ENCODE measurements around the gene DDX10. TPM values are rescaled to one million over a fixed set of nuclear protein-coding genes. Genes with fewer than 3 reads are reported as not detected.

The DDX10 gene
- total and polyA plus RNA-seq, 2 experiments from 2014 or later: 32.4 to 37.8 TPM

DNA sequence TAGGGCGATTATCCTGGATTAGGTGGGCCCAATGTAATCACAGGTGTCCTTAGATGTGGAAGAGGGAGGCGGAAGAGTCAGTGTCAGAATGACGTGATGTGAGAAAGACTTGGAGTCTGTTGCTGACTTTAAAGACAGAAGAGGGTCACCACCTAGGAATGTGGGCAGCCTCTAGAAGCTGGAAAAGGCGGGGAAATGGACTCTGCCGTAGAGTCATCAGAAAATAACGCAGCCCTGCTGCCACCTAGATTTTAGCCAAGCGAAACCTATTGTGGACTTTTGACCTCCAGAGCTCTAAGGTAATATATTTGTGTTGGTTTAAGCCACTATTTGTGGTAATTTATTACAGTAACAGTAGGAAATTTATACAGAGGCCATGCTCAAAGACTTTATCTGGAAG, 4.8 kb downstream of the DDX10 start:
- H3K4me2 ChIP-seq: no peak overlapping the region
- H4K20me1 ChIP-seq (replicated peaks; ENCODE audit: insufficient read depth): peaks cover 18% of the 10 kb centered on the region; the same call in 1 of the 2 replicates
- peaks cover 10% of the 10 kb centered on the region for H3K4me1 ChIP-seq (ENCODE audit: insufficient read depth)
- H3K27ac ChIP-seq (ENCODE audit: low read depth): no peak overlapping the region
- H3K27me3 ChIP-seq (ENCODE audit: insufficient read depth): no peaks in the 10 kb centered on the region
- ATAC-seq (no peak), DNase-seq (ENCODE audit: low spot score) (no peak)
- Mint-ChIP-seq H3K4me1 (peaks cover 27% of the 10 kb centered on the region), H3K36me3 (ENCODE audit: low read depth) (peaks cover 18% of the 10 kb centered on the region), H3K4me3 (no peak overlapping the region), H3K27ac (no peak overlapping the region), H3K9me3 (peaks cover 2% of the 10 kb centered on the region; the same call in 1 of the 3 replicates), H3K27me3 (ENCODE audit: insufficient read depth, low read depth, poor library complexity) (peaks cover 6% of the 10 kb centered on the region)
- H3K79me2 ChIP-seq (replicated peaks; ENCODE audit: insufficient read depth): peaks cover 85% of the 10 kb centered on the region
- no peaks in the 10 kb centered on the region for H3F3A ChIP-seq (replicated peaks; ENCODE audit: low read depth)
- peaks cover 4% of the 10 kb centered on the region; the same call in 1 of the 2 replicates for H3K9me2 ChIP-seq (ENCODE audit: insufficient read depth)
- H2AFZ ChIP-seq: no peak overlapping the region
- 0 out of 2 replicates have a peak, but pooled peaks cover 5% of the 10 kb centered on the region for H3K36me3 ChIP-seq (ENCODE audit: insufficient read depth)
- TF ChIP-seq, protein P1, sequence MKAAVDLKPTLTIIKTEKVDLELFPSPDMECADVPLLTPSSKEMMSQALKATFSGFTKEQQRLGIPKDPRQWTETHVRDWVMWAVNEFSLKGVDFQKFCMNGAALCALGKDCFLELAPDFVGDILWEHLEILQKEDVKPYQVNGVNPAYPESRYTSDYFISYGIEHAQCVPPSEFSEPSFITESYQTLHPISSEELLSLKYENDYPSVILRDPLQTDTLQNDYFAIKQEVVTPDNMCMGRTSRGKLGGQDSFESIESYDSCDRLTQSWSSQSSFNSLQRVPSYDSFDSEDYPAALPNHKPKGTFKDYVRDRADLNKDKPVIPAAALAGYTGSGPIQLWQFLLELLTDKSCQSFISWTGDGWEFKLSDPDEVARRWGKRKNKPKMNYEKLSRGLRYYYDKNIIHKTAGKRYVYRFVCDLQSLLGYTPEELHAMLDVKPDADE (IDR thresholded peaks at IDR 0.05): no peak
- TF ChIP-seq ZNF331 (CRISPR knock-in tag; IDR thresholded peaks at IDR 0.05; ENCODE audit: low read depth) (no peak), ZNF114 (CRISPR knock-in tag; IDR thresholded peaks at IDR 0.05) (no peak), POLR2AphosphoS5 (IDR thresholded peaks at IDR 0.05; ENCODE audit: low read depth) (no peak), JUNB (IDR thresholded peaks at IDR 0.05; ENCODE audit: unreplicated experiment) (no peak), EZH2 (IDR thresholded peaks at IDR 0.05; ENCODE audit: low read depth, unreplicated experiment) (no peak), EZH2phosphoT487 (IDR thresholded peaks at IDR 0.05; ENCODE audit: unreplicated experiment) (no peak), CREB1 (CRISPR knock-in tag; IDR thresholded peaks at IDR 0.05; ENCODE audit: low read depth) (no peak), NANOG (IDR thresholded peaks at IDR 0.05; ENCODE audit: borderline replicate concordance) (no peak), STAT1 (IDR thresholded peaks at IDR 0.05; ENCODE audit: unreplicated experiment) (no peak)
- TF ChIP-seq, protein P2, sequence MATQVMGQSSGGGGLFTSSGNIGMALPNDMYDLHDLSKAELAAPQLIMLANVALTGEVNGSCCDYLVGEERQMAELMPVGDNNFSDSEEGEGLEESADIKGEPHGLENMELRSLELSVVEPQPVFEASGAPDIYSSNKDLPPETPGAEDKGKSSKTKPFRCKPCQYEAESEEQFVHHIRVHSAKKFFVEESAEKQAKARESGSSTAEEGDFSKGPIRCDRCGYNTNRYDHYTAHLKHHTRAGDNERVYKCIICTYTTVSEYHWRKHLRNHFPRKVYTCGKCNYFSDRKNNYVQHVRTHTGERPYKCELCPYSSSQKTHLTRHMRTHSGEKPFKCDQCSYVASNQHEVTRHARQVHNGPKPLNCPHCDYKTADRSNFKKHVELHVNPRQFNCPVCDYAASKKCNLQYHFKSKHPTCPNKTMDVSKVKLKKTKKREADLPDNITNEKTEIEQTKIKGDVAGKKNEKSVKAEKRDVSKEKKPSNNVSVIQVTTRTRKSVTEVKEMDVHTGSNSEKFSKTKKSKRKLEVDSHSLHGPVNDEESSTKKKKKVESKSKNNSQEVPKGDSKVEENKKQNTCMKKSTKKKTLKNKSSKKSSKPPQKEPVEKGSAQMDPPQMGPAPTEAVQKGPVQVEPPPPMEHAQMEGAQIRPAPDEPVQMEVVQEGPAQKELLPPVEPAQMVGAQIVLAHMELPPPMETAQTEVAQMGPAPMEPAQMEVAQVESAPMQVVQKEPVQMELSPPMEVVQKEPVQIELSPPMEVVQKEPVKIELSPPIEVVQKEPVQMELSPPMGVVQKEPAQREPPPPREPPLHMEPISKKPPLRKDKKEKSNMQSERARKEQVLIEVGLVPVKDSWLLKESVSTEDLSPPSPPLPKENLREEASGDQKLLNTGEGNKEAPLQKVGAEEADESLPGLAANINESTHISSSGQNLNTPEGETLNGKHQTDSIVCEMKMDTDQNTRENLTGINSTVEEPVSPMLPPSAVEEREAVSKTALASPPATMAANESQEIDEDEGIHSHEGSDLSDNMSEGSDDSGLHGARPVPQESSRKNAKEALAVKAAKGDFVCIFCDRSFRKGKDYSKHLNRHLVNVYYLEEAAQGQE (IDR thresholded peaks at IDR 0.05; ENCODE audit: unreplicated experiment): no peak
- TF ChIP-seq, protein P3, sequence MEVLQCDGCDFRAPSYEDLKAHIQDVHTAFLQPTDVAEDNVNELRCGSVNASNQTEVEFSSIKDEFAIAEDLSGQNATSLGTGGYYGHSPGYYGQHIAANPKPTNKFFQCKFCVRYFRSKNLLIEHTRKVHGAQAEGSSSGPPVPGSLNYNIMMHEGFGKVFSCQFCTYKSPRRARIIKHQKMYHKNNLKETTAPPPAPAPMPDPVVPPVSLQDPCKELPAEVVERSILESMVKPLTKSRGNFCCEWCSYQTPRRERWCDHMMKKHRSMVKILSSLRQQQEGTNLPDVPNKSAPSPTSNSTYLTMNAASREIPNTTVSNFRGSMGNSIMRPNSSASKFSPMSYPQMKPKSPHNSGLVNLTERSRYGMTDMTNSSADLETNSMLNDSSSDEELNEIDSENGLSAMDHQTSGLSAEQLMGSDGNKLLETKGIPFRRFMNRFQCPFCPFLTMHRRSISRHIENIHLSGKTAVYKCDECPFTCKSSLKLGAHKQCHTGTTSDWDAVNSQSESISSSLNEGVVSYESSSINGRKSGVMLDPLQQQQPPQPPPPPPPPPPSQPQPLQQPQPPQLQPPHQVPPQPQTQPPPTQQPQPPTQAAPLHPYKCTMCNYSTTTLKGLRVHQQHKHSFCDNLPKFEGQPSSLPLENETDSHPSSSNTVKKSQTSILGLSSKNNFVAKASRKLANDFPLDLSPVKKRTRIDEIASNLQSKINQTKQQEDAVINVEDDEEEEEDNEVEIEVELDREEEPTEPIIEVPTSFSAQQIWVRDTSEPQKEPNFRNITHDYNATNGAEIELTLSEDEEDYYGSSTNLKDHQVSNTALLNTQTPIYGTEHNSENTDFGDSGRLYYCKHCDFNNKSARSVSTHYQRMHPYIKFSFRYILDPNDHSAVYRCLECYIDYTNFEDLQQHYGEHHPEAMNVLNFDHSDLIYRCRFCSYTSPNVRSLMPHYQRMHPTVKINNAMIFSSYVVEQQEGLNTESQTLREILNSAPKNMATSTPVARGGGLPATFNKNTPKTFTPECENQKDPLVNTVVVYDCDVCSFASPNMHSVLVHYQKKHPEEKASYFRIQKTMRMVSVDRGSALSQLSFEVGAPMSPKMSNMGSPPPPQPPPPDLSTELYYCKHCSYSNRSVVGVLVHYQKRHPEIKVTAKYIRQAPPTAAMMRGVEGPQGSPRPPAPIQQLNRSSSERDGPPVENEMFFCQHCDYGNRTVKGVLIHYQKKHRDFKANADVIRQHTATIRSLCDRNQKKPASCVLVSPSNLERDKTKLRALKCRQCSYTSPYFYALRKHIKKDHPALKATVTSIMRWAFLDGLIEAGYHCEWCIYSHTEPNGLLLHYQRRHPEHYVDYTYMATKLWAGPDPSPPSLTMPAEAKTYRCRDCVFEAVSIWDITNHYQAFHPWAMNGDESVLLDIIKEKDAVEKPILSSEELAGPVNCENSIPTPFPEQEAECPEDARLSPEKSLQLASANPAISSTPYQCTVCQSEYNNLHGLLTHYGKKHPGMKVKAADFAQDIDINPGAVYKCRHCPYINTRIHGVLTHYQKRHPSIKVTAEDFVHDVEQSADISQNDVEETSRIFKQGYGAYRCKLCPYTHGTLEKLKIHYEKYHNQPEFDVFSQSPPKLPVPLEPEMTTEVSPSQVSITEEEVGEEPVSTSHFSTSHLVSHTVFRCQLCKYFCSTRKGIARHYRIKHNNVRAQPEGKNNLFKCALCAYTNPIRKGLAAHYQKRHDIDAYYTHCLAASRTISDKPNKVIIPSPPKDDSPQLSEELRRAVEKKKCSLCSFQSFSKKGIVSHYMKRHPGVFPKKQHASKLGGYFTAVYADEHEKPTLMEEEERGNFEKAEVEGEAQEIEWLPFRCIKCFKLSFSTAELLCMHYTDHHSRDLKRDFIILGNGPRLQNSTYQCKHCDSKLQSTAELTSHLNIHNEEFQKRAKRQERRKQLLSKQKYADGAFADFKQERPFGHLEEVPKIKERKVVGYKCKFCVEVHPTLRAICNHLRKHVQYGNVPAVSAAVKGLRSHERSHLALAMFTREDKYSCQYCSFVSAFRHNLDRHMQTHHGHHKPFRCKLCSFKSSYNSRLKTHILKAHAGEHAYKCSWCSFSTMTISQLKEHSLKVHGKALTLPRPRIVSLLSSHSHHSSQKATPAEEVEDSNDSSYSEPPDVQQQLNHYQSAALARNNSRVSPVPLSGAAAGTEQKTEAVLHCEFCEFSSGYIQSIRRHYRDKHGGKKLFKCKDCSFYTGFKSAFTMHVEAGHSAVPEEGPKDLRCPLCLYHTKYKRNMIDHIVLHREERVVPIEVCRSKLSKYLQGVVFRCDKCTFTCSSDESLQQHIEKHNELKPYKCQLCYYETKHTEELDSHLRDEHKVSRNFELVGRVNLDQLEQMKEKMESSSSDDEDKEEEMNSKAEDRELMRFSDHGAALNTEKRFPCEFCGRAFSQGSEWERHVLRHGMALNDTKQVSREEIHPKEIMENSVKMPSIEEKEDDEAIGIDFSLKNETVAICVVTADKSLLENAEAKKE (CRISPR knock-in tag; IDR thresholded peaks at IDR 0.05): no peak
- TF ChIP-seq, protein P4, sequence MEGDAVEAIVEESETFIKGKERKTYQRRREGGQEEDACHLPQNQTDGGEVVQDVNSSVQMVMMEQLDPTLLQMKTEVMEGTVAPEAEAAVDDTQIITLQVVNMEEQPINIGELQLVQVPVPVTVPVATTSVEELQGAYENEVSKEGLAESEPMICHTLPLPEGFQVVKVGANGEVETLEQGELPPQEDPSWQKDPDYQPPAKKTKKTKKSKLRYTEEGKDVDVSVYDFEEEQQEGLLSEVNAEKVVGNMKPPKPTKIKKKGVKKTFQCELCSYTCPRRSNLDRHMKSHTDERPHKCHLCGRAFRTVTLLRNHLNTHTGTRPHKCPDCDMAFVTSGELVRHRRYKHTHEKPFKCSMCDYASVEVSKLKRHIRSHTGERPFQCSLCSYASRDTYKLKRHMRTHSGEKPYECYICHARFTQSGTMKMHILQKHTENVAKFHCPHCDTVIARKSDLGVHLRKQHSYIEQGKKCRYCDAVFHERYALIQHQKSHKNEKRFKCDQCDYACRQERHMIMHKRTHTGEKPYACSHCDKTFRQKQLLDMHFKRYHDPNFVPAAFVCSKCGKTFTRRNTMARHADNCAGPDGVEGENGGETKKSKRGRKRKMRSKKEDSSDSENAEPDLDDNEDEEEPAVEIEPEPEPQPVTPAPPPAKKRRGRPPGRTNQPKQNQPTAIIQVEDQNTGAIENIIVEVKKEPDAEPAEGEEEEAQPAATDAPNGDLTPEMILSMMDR (conservative IDR thresholded peaks at IDR 0.05; ENCODE audit: low read depth in 2 of 2): no peak
- H3K4me3 ChIP-seq: no peak overlapping the region
